DOHH2 (cell line): Measurements from ENCODE around the gene EIF4ENIF1.

Source experiments
- EZH2phosphoT487 ChIP-seq: fragments of 200-600 bp; sonication (generic); IDR thresholded peaks from 2 replicates; pipeline ENCODE4 v1.6.1; 2017; ENCODE audit warnings: borderline replicate concordance, mild to moderate bottlenecking, antibody characterized with exemption, low read length, moderate library complexity, mixed read lengths
- TF ChIP-seq, protein P1 (sequence below): fragments of 200-600 bp; sonication (generic); IDR thresholded peaks from one replicate; pipeline ENCODE4 v1.5.1; 2014; ENCODE audit warnings: antibody characterized with exemption, mild to moderate bottlenecking, low read depth, low read length; ENCODE audit not compliant: poor library complexity, severe bottlenecking

DNA sequence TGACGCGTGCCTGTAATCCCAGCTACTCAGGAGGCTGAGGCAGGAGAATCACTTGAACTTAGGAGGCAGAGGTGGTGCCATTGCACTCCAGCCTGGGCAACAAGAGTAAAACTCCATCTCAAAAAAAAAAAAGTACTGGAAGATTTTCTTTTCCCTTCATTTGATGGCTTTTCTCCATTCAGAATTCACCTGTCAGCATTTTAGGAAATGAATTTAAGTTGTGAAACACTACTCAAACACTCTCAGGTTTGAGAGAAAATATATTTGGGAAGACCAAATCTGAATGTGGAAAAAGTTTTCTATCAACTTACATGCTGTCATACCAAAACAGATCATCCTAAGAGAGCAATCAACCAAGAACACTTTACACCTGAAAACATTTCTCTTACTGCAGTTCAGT is 2.7 kb downstream of the EIF4ENIF1 start:
- TF ChIP-seq, protein P1, sequence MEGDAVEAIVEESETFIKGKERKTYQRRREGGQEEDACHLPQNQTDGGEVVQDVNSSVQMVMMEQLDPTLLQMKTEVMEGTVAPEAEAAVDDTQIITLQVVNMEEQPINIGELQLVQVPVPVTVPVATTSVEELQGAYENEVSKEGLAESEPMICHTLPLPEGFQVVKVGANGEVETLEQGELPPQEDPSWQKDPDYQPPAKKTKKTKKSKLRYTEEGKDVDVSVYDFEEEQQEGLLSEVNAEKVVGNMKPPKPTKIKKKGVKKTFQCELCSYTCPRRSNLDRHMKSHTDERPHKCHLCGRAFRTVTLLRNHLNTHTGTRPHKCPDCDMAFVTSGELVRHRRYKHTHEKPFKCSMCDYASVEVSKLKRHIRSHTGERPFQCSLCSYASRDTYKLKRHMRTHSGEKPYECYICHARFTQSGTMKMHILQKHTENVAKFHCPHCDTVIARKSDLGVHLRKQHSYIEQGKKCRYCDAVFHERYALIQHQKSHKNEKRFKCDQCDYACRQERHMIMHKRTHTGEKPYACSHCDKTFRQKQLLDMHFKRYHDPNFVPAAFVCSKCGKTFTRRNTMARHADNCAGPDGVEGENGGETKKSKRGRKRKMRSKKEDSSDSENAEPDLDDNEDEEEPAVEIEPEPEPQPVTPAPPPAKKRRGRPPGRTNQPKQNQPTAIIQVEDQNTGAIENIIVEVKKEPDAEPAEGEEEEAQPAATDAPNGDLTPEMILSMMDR: no peak
- no peak for TF ChIP-seq EZH2phosphoT487
